ENCODE data around the gene DDIT3.
A peak's percentile ranks its signal among the peaks of the same experiment; 100 is the strongest.
"Not testable (repeated sequence)": the region's sequence is repeated elsewhere in the genome, so short reads cannot be mapped to it uniquely, and the experiment has no call there.

The DDIT3 gene

GRCh38 chr12:57524814-57525614 is 4.7 kb upstream of the DDIT3 start:
- DNase-seq, result no peak

- DNase-seq, result no peak
These were observed 3.6 kb upstream of the DDIT3 start for GRCh38 chr12:57523706-57524614.

- DNase-seq, result peak; percentile 66 to 75
These were observed 2.8 kb upstream of the DDIT3 start for GRCh38 chr12:57522887-57523705.

GRCh38 chr12:57522011-57522886 is 1.9 kb upstream of the DDIT3 start, which contains the start of gene MBD6:
TSS of gene MBD6 (plus strand) at chr12:57522824. CDS start at chr12:57524304, 1,480 bp downstream.
- DNase-seq, result peak; percentile 85 to 92

GRCh38 chr12:57521525-57522010 is 1.3 kb upstream of the DDIT3 start:
- DNase-seq, result no peak

GRCh38 chr12:57519796-57520052 is 590 bp downstream of the DDIT3 start:
- peak in 1 of 2 donors; percentile 45 for DNase-seq

GRCh38 chr12:57518920-57519795 is 1.2 kb downstream of the DDIT3 start:
- DNase-seq, result peak; percentile 13 to 49

- DNase-seq, result no peak
These were observed 2.0 kb downstream of the DDIT3 start for GRCh38 chr12:57518176-57518919.

- not testable (repeated sequence) for DNase-seq
These were observed 2.6 kb downstream of the DDIT3 start for GRCh38 chr12:57517718-57518117.

- DNase-seq, result no peak
These were observed 3.1 kb downstream of the DDIT3 start for GRCh38 chr12:57517187-57517586.

- no peak for DNase-seq
These were observed 3.6 kb downstream of the DDIT3 start for GRCh38 chr12:57516617-57517153.

- DNase-seq, result no peak
These were observed 4.3 kb downstream of the DDIT3 start for GRCh38 chr12:57515934-57516541.

- DNase-seq, result no peak
These were observed 4.8 kb downstream of the DDIT3 start for GRCh38 chr12:57515408-57515933.

GRCh38 chr12:57514720-57515407 is 5.5 kb downstream of the DDIT3 start:
- no peak for DNase-seq

- DNase-seq, result not testable (repeated sequence)
These were observed 6.1 kb downstream of the DDIT3 start for GRCh38 chr12:57514246-57514645.

GRCh38 chr12:57513677-57514076 is 6.6 kb downstream of the DDIT3 start:
- DNase-seq, result not testable (repeated sequence)

- DNase-seq, result no peak
These were observed 7.0 kb downstream of the DDIT3 start for GRCh38 chr12:57513266-57513665.

GRCh38 chr12:57512665-57513064 is 7.6 kb downstream of the DDIT3 start:
- DNase-seq, result no peak
